Urinary bladder (tissue), 4 donors: ENCODE measurements around the gene KRT34. TPM values are rescaled to one million over a fixed set of nuclear protein-coding genes. Genes with fewer than 3 reads are reported as not detected.

Experiments used
- DNase-seq: peaks from one replicate; pipeline ENCODE4 v3.0.0-alpha.2; 2015; ENCODE audit errors: extremely low spot score
- H3K27ac ChIP-seq: one replicate; pipeline ENCODE4 v1.5.1; 2013; ENCODE audit warnings: low read depth, mild to moderate bottlenecking, moderate library complexity
- H3K36me3 ChIP-seq: one replicate; pipeline ENCODE4 v1.6.1; 2013; ENCODE audit warnings: mild to moderate bottlenecking, moderate library complexity; ENCODE audit not compliant: insufficient read depth
- H3K4me1 ChIP-seq: one replicate; pipeline ENCODE4 v1.6.1; 2013; ENCODE audit warnings: mild to moderate bottlenecking, moderate library complexity; ENCODE audit not compliant: insufficient read depth
- H3K4me3 ChIP-seq: one replicate; pipeline ENCODE4 v1.5.1; 2013; ENCODE audit warnings: low read depth, low read length
- WGBS: extraction: QIAGEN DNeasy Blood & Tissue Kit; methylation state at CpG from one replicate; pipeline ENCODE4 v1.1.7; 2013; 5-methylcytosine and 5-hydroxymethylcytosine counted together
- polyA plus RNA-seq: library from polyadenylated mRNA; stranded (reverse); fragments of 200-250 nt; gene quantifications from one replicate; pipeline ENCODE4 v1.2.3, GENCODE V29; 2013
- total RNA-seq: library from RNA; depleted of rRNA; stranded (reverse); fragments of >200 nt; gene quantifications from one replicate; pipeline ENCODE4 v1.2.3, GENCODE V29; 2014
- donor health status: healthy with polysubstance abuse.
- donor health status: healthy.

The KRT34 gene
- total and polyA plus RNA-seq, 2 donors = not detected

DNA sequence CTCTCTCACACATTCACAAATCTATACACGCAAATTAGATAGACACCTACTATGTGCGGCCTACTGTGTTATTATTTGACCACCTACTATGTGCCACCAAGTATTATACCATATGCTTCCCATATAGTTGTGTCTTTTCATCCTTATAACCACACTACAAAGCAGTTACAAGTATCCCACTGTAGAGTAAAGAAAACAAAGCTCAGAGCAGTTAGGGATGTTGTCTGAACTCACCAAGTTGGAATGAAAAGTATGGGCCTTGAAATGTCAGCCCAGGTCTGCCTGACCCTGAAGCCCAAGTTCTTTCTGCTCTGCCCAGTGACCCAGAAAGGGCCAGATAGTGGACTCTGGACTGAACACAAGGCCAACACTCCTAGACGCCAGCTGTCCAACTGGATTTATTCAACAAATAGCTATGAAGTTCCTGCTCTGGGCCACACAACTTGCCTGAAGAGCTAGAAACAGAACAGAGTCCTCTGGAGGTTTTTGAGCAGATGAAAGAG, 33.8 kb upstream of the KRT34 start:
- no peak for DNase-seq
- no peak overlapping the region for H3K27ac ChIP-seq
- 72% methylated on average over 3 of the region's 3 CpGs for WGBS
- no peaks in the 10 kb centered on the region for H3K4me1 ChIP-seq
- H3K36me3 ChIP-seq = no peaks in the 10 kb centered on the region
- no peak overlapping the region for H3K4me3 ChIP-seq

DNA sequence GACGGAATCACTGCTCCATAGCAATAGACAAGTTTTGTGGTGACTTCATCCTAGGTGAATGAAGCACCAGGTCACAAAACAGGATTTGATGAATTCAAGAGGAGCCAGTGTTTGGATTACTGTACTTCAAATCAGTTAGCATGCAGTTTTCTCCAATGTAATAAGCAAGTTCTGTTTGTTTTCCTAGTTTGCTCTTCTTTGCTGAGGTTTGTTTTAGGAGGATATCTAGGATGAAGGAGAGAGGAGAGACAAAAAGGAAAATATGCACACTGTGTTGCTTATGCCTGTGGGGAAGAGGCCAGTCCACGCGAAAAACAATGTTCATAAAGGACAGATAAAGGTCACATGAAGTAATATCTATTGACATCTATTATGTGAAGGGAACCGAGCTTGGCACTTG, 33.3 kb upstream of the KRT34 start:
- 73% methylated on average over 4 of the region's 4 CpGs for WGBS
- no peaks in the 10 kb centered on the region for H3K4me1 ChIP-seq
- no peak for DNase-seq
- no peak overlapping the region for H3K27ac ChIP-seq
- no peaks in the 10 kb centered on the region for H3K36me3 ChIP-seq
- H3K4me3 ChIP-seq = no peak overlapping the region

DNA sequence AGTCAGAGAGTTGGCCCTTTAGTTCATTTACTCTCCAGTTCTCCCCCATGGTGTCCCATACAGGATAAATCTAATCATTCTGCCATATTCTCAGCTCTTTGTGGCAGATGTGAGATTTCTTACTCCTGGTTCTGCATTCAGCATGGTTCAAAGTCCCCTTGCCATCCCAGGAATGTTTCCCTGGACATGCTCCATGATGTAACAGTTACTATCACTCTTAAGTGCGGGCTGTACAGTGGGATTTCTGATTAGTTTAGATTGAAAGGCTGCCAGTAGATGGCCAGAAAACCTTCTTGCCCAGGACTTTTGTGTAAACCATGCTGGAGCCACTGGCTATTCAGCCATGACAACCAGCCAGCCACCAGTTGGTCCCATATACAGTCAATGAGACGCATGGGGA, 31.9 kb upstream of the KRT34 start:
- Histone ChIP-seq H3K4me1 (no peaks in the 10 kb centered on the region), H3K27ac (no peak overlapping the region), H3K4me3 (no peak overlapping the region), H3K36me3 (no peaks in the 10 kb centered on the region)
- 82% methylated on average over 2 of the region's 2 CpGs for WGBS
- DNase-seq = no peak

DNA sequence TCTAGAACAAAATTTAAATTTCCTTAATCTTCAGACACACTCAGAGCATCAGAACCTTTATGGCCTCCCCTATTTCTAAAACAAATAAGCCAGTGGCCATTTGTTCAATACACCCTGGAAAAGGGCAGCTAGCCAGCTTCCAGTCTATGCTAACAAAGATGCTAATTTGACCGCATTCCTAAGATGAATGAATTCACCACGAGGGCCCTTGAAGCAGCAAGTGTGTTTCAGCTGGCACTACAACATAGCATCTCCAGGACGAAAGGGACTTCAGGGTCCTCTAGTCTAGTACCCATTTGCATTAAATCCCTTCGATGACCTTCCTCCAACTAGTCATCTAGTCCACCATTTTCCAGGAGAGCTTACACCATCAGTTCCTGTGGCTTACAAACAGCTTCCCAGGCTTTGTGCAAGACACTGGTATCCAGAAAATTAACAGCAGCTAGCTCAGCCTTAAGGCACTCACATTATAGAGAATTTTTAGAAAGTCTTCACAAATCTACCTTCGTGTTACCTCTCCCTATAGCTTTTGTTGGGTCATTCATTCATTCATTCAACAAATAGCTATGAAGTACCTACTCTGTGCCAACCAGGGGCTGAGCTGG, 31.3 kb upstream of the KRT34 start:
- Histone ChIP-seq H3K4me1 (no peaks in the 10 kb centered on the region), H3K36me3 (no peaks in the 10 kb centered on the region), H3K27ac (no peak overlapping the region), H3K4me3 (no peak overlapping the region)
- DNase-seq = no peak
- 65% methylated on average over 5 of the region's 5 CpGs for WGBS

- H3K27ac ChIP-seq = no peak overlapping the region
- 94% methylated on average over 20 of the region's 20 CpGs for WGBS
- DNase-seq = no peak
Measured at GRCh38 chr17:41411072-41411840, 29.1 kb upstream of the KRT34 start.

GRCh38 chr17:41407226-41407625, 25.1 kb upstream of the KRT34 start:
- Histone ChIP-seq H3K4me3 (no peak overlapping the region), H3K36me3 (no peaks in the 10 kb centered on the region), H3K27ac (no peak overlapping the region), H3K4me1 (no peaks in the 10 kb centered on the region)
- WGBS = 92% methylated on average over 10 of the region's 10 CpGs
- no peak for DNase-seq

More at GRCh38 chr17:41411072-41411840, 29.1 kb upstream of the KRT34 start:
- no peaks in the 10 kb centered on the region for H3K4me1 ChIP-seq
- no peaks in the 10 kb centered on the region for H3K36me3 ChIP-seq
- no peak overlapping the region for H3K4me3 ChIP-seq

GRCh38 chr17:41406205-41406604, 24.1 kb upstream of the KRT34 start:
- H3K4me1 ChIP-seq = no peaks in the 10 kb centered on the region
- DNase-seq = no peak
- H3K27ac ChIP-seq = no peak overlapping the region
- 58% methylated on average over 5 of the region's 5 CpGs for WGBS
- no peak overlapping the region for H3K4me3 ChIP-seq
- H3K36me3 ChIP-seq = no peaks in the 10 kb centered on the region

- no peak for DNase-seq
- no peak overlapping the region for H3K27ac ChIP-seq
Measured at GRCh38 chr17:41404024-41404671, 22.0 kb upstream of the KRT34 start.

GRCh38 chr17:41403404-41404023, 21.4 kb upstream of the KRT34 start:
- Histone ChIP-seq H3K27ac (no peak overlapping the region), H3K4me3 (no peak overlapping the region), H3K36me3 (no peaks in the 10 kb centered on the region), H3K4me1 (no peaks in the 10 kb centered on the region)
- 69% methylated on average over 4 of the region's 4 CpGs for WGBS
- no peak for DNase-seq

More at GRCh38 chr17:41404024-41404671, 22.0 kb upstream of the KRT34 start:
- Histone ChIP-seq H3K4me3 (no peak overlapping the region), H3K4me1 (no peaks in the 10 kb centered on the region), H3K36me3 (no peaks in the 10 kb centered on the region)
- 55% methylated on average over 7 of the region's 7 CpGs for whole genome bisulfite sequencing

- WGBS = 93% methylated on average over 5 of the region's 5 CpGs
- Histone ChIP-seq H3K4me1 (no peaks in the 10 kb centered on the region), H3K4me3 (no peak overlapping the region), H3K27ac (no peak overlapping the region), H3K36me3 (no peaks in the 10 kb centered on the region)
- no peak for DNase-seq
Measured at GRCh38 chr17:41402161-41402560, 20.1 kb upstream of the KRT34 start.

DNA sequence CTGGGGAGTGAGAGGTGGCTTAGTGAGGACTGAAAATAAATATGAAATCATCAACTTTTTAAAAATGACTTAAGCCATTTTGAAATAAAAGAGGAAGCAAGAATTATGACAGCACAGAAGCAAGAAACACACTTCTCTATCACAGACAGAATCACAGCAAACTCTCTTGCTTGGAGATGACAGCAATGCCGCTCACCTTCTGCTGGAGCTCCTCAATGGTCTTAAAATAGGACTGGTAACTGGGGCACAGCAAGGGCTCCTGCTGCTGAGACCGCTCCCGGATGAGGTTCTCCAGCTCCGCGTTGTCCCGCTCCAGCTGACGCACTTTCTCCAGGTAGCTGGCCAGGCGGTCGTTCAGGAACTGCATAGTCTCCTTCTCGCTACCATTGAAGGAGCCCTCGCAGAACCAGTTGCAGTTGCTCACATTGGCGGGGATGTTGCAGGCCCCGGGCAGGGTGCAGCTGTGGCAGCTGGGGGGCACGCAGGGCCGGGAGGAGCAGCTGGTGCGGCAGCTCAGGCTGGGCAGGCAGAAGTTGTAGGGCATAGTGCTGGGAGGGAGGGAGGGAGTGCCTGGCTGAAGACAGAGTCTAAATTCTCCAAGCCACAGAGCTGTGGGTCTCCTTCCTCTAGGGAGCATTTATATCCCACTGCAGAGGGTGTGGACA, 15.0 kb upstream of the KRT34 start, which contains the start of gene KRT31:
KRT31 (minus strand) TSS at position 613 of the 665 bp plus-strand sequence; CDS start at position 544, 69 bp downstream.
- Histone ChIP-seq H3K27ac (no peak within 1 kb of the TSS), H3K4me1 (no peaks in the 10 kb centered on the region), H3K36me3 (no peaks in the 10 kb centered on the region), H3K4me3 (no peak within 1 kb of the TSS)
- 91% methylated on average over 16 of the region's 16 CpGs for WGBS
- no peak for DNase-seq

DNA sequence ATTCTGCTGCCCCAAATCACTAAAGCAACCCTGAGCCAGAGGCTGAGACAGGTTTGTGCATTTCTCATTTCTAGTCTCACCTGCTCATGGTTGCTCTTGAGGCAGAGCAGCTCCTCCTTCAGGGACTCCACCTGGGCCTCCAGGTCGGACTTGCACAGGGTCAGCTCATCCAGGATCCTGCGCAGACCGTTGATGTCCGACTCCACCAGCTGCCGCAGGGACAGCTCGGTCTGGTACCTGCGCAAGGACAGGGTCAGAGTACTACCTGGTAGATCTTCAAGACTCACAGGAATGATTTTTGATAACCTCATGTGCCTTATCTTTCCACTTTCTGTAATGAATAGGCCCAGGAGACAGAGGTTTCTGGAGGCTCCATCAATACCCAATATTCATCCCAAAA, 14.2 kb upstream of the KRT34 start:
- no peaks in the 10 kb centered on the region for H3K4me1 ChIP-seq
- WGBS = 96% methylated on average over 7 of the region's 7 CpGs
- no peak overlapping the region for H3K27ac ChIP-seq
- no peaks in the 10 kb centered on the region for H3K36me3 ChIP-seq
- DNase-seq = no peak
- H3K4me3 ChIP-seq = no peak overlapping the region

DNA sequence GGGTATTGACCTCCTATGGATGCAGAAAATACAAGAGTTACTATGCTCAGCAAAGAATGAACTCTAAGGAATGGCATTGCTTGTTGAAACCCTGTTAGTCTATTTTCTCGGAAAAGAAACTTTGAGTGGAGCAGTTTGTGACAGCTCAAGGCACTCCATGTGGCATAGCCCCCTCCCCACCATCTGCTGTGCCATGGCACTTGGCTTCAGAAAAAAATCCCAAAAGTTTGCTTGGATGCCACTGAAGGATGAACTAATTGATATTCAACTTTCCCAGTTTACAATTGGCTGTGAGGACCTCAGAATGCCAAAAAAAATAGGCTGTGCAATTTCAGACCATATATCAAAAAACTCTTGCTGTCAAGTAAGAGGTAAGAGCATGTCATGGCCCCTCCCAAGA, 13.5 kb upstream of the KRT34 start:
- Histone ChIP-seq H3K4me1 (no peaks in the 10 kb centered on the region), H3K27ac (no peak overlapping the region), H3K4me3 (no peak overlapping the region), H3K36me3 (no peaks in the 10 kb centered on the region)
- no peak for DNase-seq
- WGBS = 92% methylated on average over 1 of the region's 1 CpG
